Suprapubic skin (tissue), 4 donors: ENCODE results near the gene MNAT1. TPM values are rescaled to one million over a fixed set of nuclear protein-coding genes. Genes with fewer than 3 reads are reported as not detected.
"Not testable (repeated sequence)": the region's sequence is repeated elsewhere in the genome, so short reads cannot be mapped to it uniquely, and the experiment has no call there.

Experiments used
- DNase-seq, 2 donors: peaks; one replicate each; pipeline ENCODE4 v3.0.0-alpha.2; 2019; ENCODE audit warnings: low spot score in 2 of 2
- H3K27ac ChIP-seq: fragments of 200-600 bp; sonication (generic); one replicate; pipeline ENCODE4 v1.5.1; 2019
- H3K27me3 ChIP-seq: fragments of 200-600 bp; sonication (generic); one replicate; pipeline ENCODE4 v1.5.1; 2019
- H3K36me3 ChIP-seq: fragments of 200-600 bp; sonication (generic); one replicate; pipeline ENCODE4 v1.5.1; 2019
- H3K4me1 ChIP-seq: fragments of 200-600 bp; sonication (generic); one replicate; pipeline ENCODE4 v1.5.1; 2019
- H3K4me3 ChIP-seq: fragments of 200-600 bp; sonication (generic); one replicate; pipeline ENCODE4 v1.5.1; 2019; ENCODE audit warnings: mild to moderate bottlenecking
- H3K9me3 ChIP-seq: fragments of 200-600 bp; sonication (generic); one replicate; pipeline ENCODE4 v1.5.1; 2019
- CTCF ChIP-seq, 2 donors: fragments of 200-600 bp in 1 of 2; fragments of 450-650 bp in 1 of 2; sonication (generic) in 1 of 2; IDR thresholded peaks; one replicate each; pipeline ENCODE4 v1.5.1; 2016 to 2019; ENCODE audit warnings: antibody characterized with exemption in 2 of 2, mild to moderate bottlenecking in 1 of 2, moderate library complexity in 1 of 2
- EP300 ChIP-seq: sonication (generic); formaldehyde crosslinking; IDR thresholded peaks from one replicate; pipeline ENCODE4 v1.6.1; 2017; ENCODE audit warnings: antibody characterized with exemption
- POLR2A ChIP-seq, 2 donors: fragments of 450-650 bp; IDR thresholded peaks; one replicate each; pipeline ENCODE4 v1.6.1; 2017; ENCODE audit warnings: antibody characterized with exemption in 2 of 2, mild to moderate bottlenecking in 2 of 2, moderate library complexity in 2 of 2
- POLR2AphosphoS5 ChIP-seq, 3 donors: sonication (generic); formaldehyde crosslinking; IDR thresholded peaks; one replicate each; pipeline ENCODE4 v1.6.1; 2017; ENCODE audit warnings: antibody characterized with exemption in 3 of 3
- whole genome bisulfite sequencing: methylation state at CpG from one replicate; pipeline ENCODE4 v1.1.5; 2018; 5-methylcytosine and 5-hydroxymethylcytosine counted together
- total RNA-seq, 4 donors: library from RNA; depleted of rRNA; stranded (reverse); fragments of >200 nt; gene quantifications; one replicate each; pipeline ENCODE4 v1.1.0, GENCODE V29; 2016

The MNAT1 gene
- total RNA-seq, 4 donors from 2014 or later = 13.1 to 38.8 (median 22.0) TPM

GRCh38 chr14:60845523-60845922 lies 111.0 kb downstream of the MNAT1 start:
- TF ChIP-seq CTCF (IDR thresholded peaks at IDR 0.05) = no peak
- Histone ChIP-seq H3K4me3 (no peak overlapping the region), H3K27me3 (no peaks in the 10 kb centered on the region), H3K9me3 (no peaks in the 10 kb centered on the region), H3K4me1 (no peaks in the 10 kb centered on the region), H3K27ac (no peak overlapping the region), H3K36me3 (peaks cover 6% of the 10 kb centered on the region)
- 78% methylated on average over 1 of the region's 1 CpG for WGBS
- DNase-seq = no peak

GRCh38 chr14:60848066-60848465 lies 113.5 kb downstream of the MNAT1 start:
- TF ChIP-seq CTCF (IDR thresholded peaks at IDR 0.05) = no peak
- no peak for TF ChIP-seq POLR2A (IDR thresholded peaks at IDR 0.05)
- no peak for TF ChIP-seq EP300
- no peak for TF ChIP-seq POLR2AphosphoS5 (IDR thresholded peaks at IDR 0.05)
- no peaks in the 10 kb centered on the region for H3K4me1 ChIP-seq
- no peaks in the 10 kb centered on the region for H3K27me3 ChIP-seq
- no peak overlapping the region for H3K4me3 ChIP-seq
- no peak for DNase-seq
- no peaks in the 10 kb centered on the region for H3K9me3 ChIP-seq
- H3K27ac ChIP-seq = no peak overlapping the region
- peaks cover 10% of the 10 kb centered on the region for H3K36me3 ChIP-seq
- WGBS = 96% methylated on average over 2 of the region's 2 CpGs

GRCh38 chr14:60851692-60852091 lies 117.1 kb downstream of the MNAT1 start:
- WGBS = 96% methylated on average over 5 of the region's 5 CpGs
- H3K4me1 ChIP-seq = not testable (repeated sequence)

GRCh38 chr14:60856111-60856510 lies 121.5 kb downstream of the MNAT1 start:
- no peak for DNase-seq
- peaks cover under 1% of the 10 kb centered on the region for H3K4me1 ChIP-seq
- WGBS = 81% methylated on average over 2 of the region's 2 CpGs
- no peak overlapping the region for H3K4me3 ChIP-seq
- H3K27me3 ChIP-seq = no peaks in the 10 kb centered on the region
- TF ChIP-seq EP300 (no peak), POLR2A (IDR thresholded peaks at IDR 0.05) (no peak), CTCF (IDR thresholded peaks at IDR 0.05) (no peak), POLR2AphosphoS5 (IDR thresholded peaks at IDR 0.05) (no peak)
- H3K27ac ChIP-seq = no peak overlapping the region
- no peaks in the 10 kb centered on the region for H3K9me3 ChIP-seq
- H3K36me3 ChIP-seq = peaks cover 10% of the 10 kb centered on the region

More at GRCh38 chr14:60851692-60852091, 117.1 kb downstream of the MNAT1 start:
- not testable (repeated sequence) for H3K9me3 ChIP-seq, H3K27ac ChIP-seq, DNase-seq, H3K4me3 ChIP-seq, H3K27me3 ChIP-seq
- peaks cover 17% of the 10 kb centered on the region for H3K36me3 ChIP-seq

GRCh38 chr14:60859525-60859924 lies 125.0 kb downstream of the MNAT1 start:
- no peaks in the 10 kb centered on the region for H3K9me3 ChIP-seq
- peaks cover 16% of the 10 kb centered on the region for H3K4me1 ChIP-seq
- peaks cover 5% of the 10 kb centered on the region for H3K36me3 ChIP-seq
- no peaks in the 10 kb centered on the region for H3K27me3 ChIP-seq
- no peak overlapping the region for H3K27ac ChIP-seq
- no peak overlapping the region for H3K4me3 ChIP-seq
- WGBS = 77% methylated on average over 2 of the region's 2 CpGs
- TF ChIP-seq EP300 = no peak
- TF ChIP-seq POLR2AphosphoS5 (IDR thresholded peaks at IDR 0.05) = no peak
- no peak for TF ChIP-seq CTCF (IDR thresholded peaks at IDR 0.05)
- no peak for TF ChIP-seq POLR2A (IDR thresholded peaks at IDR 0.05)
- no peak for DNase-seq

- H3K27ac ChIP-seq = peak overlapping the region; percentile 1
- DNase-seq = no peak
- 66% methylated on average over 3 of the region's 3 CpGs for WGBS
Measured at GRCh38 chr14:60861545-60862140, 127.1 kb downstream of the MNAT1 start.

More at GRCh38 chr14:60861545-60862140, 127.1 kb downstream of the MNAT1 start:
- no peak for TF ChIP-seq CTCF (IDR thresholded peaks at IDR 0.05)
- no peak for TF ChIP-seq POLR2A (IDR thresholded peaks at IDR 0.05)
- no peak for TF ChIP-seq EP300
- no peak for TF ChIP-seq POLR2AphosphoS5 (IDR thresholded peaks at IDR 0.05)
- Histone ChIP-seq H3K4me1 (peaks cover 22% of the 10 kb centered on the region), H3K9me3 (no peaks in the 10 kb centered on the region), H3K36me3 (no peaks in the 10 kb centered on the region), H3K4me3 (no peak overlapping the region), H3K27me3 (no peaks in the 10 kb centered on the region)
